ENCODE measurements around the gene SNRPB.

The SNRPB gene

DNA sequence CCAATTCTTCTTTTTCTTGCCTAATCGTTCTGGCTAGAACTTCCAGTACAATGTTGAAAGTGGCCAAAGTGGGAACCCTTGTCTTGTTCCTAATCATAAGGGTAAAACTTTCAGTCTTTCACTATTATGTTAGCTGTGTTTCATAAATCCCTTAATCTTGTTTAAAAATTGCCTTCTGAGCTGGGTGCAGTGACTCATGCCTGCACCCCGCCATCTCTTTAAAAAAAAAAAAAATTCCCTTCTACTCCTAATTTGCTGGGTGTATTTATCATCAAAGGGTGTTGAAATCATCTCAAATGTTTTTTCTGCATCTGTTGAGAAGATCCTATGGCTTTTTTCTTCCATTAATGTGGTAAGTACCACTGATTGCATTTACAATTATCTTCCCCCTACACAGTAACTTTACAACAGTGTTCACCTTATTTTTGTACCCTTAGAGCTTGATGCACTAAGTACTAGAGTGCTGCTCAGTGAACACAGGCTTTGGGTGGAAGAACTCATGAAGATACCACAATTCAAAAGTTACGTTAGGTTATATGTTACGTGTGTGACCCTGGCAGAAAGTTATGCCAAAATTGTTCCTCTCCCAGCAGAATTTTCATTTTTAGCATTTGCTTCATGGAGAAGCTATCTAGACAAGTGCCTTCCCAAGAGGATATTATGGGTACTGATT, 9.7 kb downstream of the SNRPB start:
- Histone ChIP-seq H4K20me1 (ENCODE audit: insufficient read depth, low read length) (peaks cover 58% of the 10 kb centered on the region), H3K36me3 (ENCODE audit: insufficient read depth, low read length) (peaks cover 80% of the 10 kb centered on the region), H3K4me1 (ENCODE audit: insufficient read depth, low read length) (peaks cover under 1% of the 10 kb centered on the region; the same call in 1 of the 2 replicates), H3K9me3 (ENCODE audit: insufficient read depth, low read length, severe bottlenecking) (no peaks in the 10 kb centered on the region), H3K79me2 (ENCODE audit: insufficient read depth, low read length) (peaks cover 22% of the 10 kb centered on the region), H3K4me3 (ENCODE audit: low read depth in 1 of 2, low read length in 2 of 2) (no peak overlapping the region), H2AFZ (ENCODE audit: low read depth, low read length) (no peak overlapping the region), H3K9ac (ENCODE audit: low read depth, low read length) (no peak overlapping the region), H3K27me3 (ENCODE audit: insufficient read depth, low read length, poor library complexity) (no peaks in the 10 kb centered on the region), H3K27ac (ENCODE audit: low read length) (no peak overlapping the region), H3K4me2 (ENCODE audit: insufficient read depth, low read length) (no peak overlapping the region)
- DNase-seq (no peak), ATAC-seq (ENCODE audit: insufficient read depth, low read depth) (no peak)
- TF ChIP-seq EZH2 (IDR thresholded peaks at IDR 0.05; ENCODE audit: borderline replicate concordance, low read depth, low read length, severe bottlenecking) = no peak
- TF ChIP-seq, protein P1, sequence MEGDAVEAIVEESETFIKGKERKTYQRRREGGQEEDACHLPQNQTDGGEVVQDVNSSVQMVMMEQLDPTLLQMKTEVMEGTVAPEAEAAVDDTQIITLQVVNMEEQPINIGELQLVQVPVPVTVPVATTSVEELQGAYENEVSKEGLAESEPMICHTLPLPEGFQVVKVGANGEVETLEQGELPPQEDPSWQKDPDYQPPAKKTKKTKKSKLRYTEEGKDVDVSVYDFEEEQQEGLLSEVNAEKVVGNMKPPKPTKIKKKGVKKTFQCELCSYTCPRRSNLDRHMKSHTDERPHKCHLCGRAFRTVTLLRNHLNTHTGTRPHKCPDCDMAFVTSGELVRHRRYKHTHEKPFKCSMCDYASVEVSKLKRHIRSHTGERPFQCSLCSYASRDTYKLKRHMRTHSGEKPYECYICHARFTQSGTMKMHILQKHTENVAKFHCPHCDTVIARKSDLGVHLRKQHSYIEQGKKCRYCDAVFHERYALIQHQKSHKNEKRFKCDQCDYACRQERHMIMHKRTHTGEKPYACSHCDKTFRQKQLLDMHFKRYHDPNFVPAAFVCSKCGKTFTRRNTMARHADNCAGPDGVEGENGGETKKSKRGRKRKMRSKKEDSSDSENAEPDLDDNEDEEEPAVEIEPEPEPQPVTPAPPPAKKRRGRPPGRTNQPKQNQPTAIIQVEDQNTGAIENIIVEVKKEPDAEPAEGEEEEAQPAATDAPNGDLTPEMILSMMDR (IDR thresholded peaks at IDR 0.05; ENCODE audit: borderline replicate concordance, extremely low read depth, low read length, poor library complexity, severe bottlenecking) = no peak

DNA sequence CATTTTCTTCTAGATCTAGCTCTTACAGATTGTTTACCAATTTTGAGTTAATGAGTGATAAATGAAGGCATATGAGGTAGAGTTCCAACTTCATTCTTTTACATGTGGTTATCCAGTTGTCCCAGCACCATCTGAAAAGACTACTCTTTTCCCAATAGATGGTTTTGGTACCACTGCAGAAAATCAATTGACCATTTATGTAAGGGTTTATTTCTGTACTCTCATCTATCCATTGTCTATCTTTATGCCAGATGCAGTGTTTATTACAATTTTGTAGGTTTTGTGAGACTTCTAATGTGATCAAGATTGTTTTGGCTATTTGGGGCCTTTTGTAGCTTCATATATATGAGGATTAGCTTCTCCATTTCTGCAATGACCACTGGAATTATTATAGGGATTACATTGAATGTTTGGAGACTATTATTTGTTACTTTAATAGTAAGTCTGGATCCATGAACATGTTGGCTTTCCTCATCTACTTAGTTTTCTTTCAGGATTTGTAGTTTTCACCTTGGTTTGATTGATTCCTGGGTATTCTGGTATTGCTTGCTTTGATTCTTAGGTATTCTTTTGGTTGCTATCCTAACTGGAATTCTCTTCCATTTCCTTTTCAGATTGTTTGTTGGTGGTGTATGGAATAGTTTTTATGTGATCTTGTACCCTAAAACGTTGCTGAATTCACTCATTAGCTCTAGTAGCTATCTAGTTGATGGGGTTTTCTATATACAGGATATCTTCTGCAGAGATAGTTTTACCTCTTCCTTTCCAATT, 10.4 kb downstream of the SNRPB start:
- ATAC-seq (ENCODE audit: insufficient read depth, low read depth) (no peak), DNase-seq (no peak)
- TF ChIP-seq EZH2 (IDR thresholded peaks at IDR 0.05; ENCODE audit: borderline replicate concordance, low read depth, low read length, severe bottlenecking) = no peak
- TF ChIP-seq, protein P1 (IDR thresholded peaks at IDR 0.05; ENCODE audit: borderline replicate concordance, extremely low read depth, low read length, poor library complexity, severe bottlenecking) = no peak
- no peak overlapping the region for H2AFZ ChIP-seq (ENCODE audit: low read depth, low read length)
- H3K79me2 ChIP-seq (ENCODE audit: insufficient read depth, low read length) = peaks cover 16% of the 10 kb centered on the region; the same call in 1 of the 2 replicates
- no peak overlapping the region for H3K4me3 ChIP-seq (ENCODE audit: low read depth in 1 of 2, low read length in 2 of 2)
- H4K20me1 ChIP-seq (ENCODE audit: insufficient read depth, low read length) = peaks cover 50% of the 10 kb centered on the region
- H3K9me3 ChIP-seq (ENCODE audit: insufficient read depth, low read length, severe bottlenecking) = no peaks in the 10 kb centered on the region
- no peak overlapping the region for H3K4me2 ChIP-seq (ENCODE audit: insufficient read depth, low read length)
- no peak overlapping the region for H3K27ac ChIP-seq (ENCODE audit: low read length)
- no peak overlapping the region for H3K9ac ChIP-seq (ENCODE audit: low read depth, low read length)
- no peaks in the 10 kb centered on the region for H3K4me1 ChIP-seq (ENCODE audit: insufficient read depth, low read length)
- H3K36me3 ChIP-seq (ENCODE audit: insufficient read depth, low read length) = peaks cover 73% of the 10 kb centered on the region
- no peaks in the 10 kb centered on the region for H3K27me3 ChIP-seq (ENCODE audit: insufficient read depth, low read length, poor library complexity)

DNA sequence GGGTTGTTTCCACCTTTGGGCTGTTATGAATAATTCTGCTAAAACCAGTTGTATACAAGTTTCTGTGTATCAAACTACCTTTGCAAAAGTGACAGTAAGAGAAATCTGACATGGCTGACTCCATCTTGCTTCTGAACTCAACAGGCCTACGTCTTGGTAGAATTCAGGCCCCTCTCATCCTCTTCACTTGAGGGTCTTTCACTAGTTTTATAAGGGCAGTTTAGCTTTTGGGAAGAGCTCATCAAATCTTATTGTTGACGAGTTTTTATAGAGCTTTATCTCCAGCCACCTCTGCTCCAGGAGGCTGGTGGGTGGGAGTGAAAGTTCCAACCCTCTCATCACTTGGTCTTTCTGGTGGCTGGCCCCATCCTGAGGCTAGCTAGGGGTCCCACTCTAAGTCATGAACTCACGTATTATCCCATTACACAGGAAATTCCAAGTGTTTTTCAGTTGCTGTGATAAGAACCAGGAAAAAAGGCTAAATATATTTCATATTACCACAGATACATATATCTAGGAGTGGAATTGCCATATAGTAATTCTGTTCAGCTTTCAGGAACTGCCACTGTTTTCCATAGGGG, 11.6 kb downstream of the SNRPB start:
- TF ChIP-seq, protein P1 (IDR thresholded peaks at IDR 0.05; ENCODE audit: borderline replicate concordance, extremely low read depth, low read length, poor library complexity, severe bottlenecking) = no peak
- no peak for TF ChIP-seq EZH2 (IDR thresholded peaks at IDR 0.05; ENCODE audit: borderline replicate concordance, low read depth, low read length, severe bottlenecking)
- H4K20me1 ChIP-seq (ENCODE audit: insufficient read depth, low read length) = peaks cover 40% of the 10 kb centered on the region
- peak; percentile 35; the same call in 2 of the 3 replicates for ATAC-seq (ENCODE audit: insufficient read depth, low read depth)
- H3K79me2 ChIP-seq (ENCODE audit: insufficient read depth, low read length) = peaks cover 6% of the 10 kb centered on the region; the same call in 1 of the 2 replicates
- no peak overlapping the region for H3K27ac ChIP-seq (ENCODE audit: low read length)
- no peak overlapping the region for H3K4me3 ChIP-seq (ENCODE audit: low read depth in 1 of 2, low read length in 2 of 2)
- H2AFZ ChIP-seq (ENCODE audit: low read depth, low read length) = no peak overlapping the region
- H3K9ac ChIP-seq (ENCODE audit: low read depth, low read length) = no peak overlapping the region
- H3K27me3 ChIP-seq (ENCODE audit: insufficient read depth, low read length, poor library complexity) = no peaks in the 10 kb centered on the region
- no peaks in the 10 kb centered on the region for H3K4me1 ChIP-seq (ENCODE audit: insufficient read depth, low read length)
- peaks cover 62% of the 10 kb centered on the region for H3K36me3 ChIP-seq (ENCODE audit: insufficient read depth, low read length)
- no peak for DNase-seq
- H3K9me3 ChIP-seq (ENCODE audit: insufficient read depth, low read length, severe bottlenecking) = no peaks in the 10 kb centered on the region
- H3K4me2 ChIP-seq (ENCODE audit: insufficient read depth, low read length) = no peak overlapping the region
